Measurements from ENCODE around the gene MRC2. TPM values are rescaled to one million over a fixed set of nuclear protein-coding genes. Genes with fewer than 3 reads are reported as not detected.

Gene MRC2
- total and polyA plus RNA-seq, 2 of the 13 experiments (the other 11 are each of a cell fraction or from before 2014, with no cell fraction given) = not detected

GRCh38 chr17:62616993-62617893 lies 10.2 kb upstream of the MRC2 start (continued):
- TF ChIP-seq ZNF646 (CRISPR knock-in tag; IDR thresholded peaks at IDR 0.05) (peak; percentile 44; the same call in 1 of the 2 replicates), ZSCAN5A (CRISPR knock-in tag; IDR thresholded peaks at IDR 0.05; ENCODE audit: borderline replicate concordance) (0 out of 2 replicates have a peak, but pooled peaks have one; percentile 74), SKIL (CRISPR knock-in tag; IDR thresholded peaks at IDR 0.05; ENCODE audit: borderline replicate concordance) (peak; percentile 68; the same call in 1 of the 2 replicates), ZBTB34 (CRISPR knock-in tag; IDR thresholded peaks at IDR 0.05) (0 out of 2 replicates have a peak, but pooled peaks have one; percentile 31), AGO2 (optimal IDR thresholded peaks at IDR 0.05; ENCODE audit: low read depth, low read length) (peak; percentile 80), ZNF264 (CRISPR knock-in tag; IDR thresholded peaks at IDR 0.05) (peak; percentile 65; the same call in 1 of the 2 replicates), MXD1 (CRISPR knock-in tag; IDR thresholded peaks at IDR 0.05) (peak; percentile 59; the same call in 1 of the 2 replicates), HIC2 (CRISPR knock-in tag; IDR thresholded peaks at IDR 0.05; ENCODE audit: low read depth) (no peak), ZNF720 (CRISPR knock-in tag; IDR thresholded peaks at IDR 0.05) (no peak)

Measured in HepG2 (cell line).